Karpas-422 (cell line): ENCODE data around the gene ALDH2. TPM values are rescaled to one million over a fixed set of nuclear protein-coding genes. Genes with fewer than 3 reads are reported as not detected.
"Not testable (repeated sequence)": the region's sequence is repeated elsewhere in the genome, so short reads cannot be mapped to it uniquely, and the experiment has no call there.

Experiments used
- DNase-seq: peaks from one replicate; pipeline ENCODE4 v3.0.0-alpha.2; 2015
- H2AFZ ChIP-seq: fragments of 200-600 bp; sonication (generic); 2 replicates; pipeline ENCODE4 v1.6.1; 2014; ENCODE audit warnings: antibody characterized with exemption, low read length, mixed read lengths
- H3K27ac ChIP-seq: fragments of 200-600 bp; sonication (generic); 2 replicates; pipeline ENCODE4 v1.5.1; 2014; ENCODE audit warnings: mild to moderate bottlenecking, low read length, moderate library complexity
- H3K27me3 ChIP-seq: fragments of 200-600 bp; sonication (generic); 2 replicates; pipeline ENCODE4 v1.6.1; 2014; ENCODE audit warnings: low read length, mixed read lengths
- H3K36me3 ChIP-seq: fragments of 200-600 bp; sonication (generic); 2 replicates; pipeline ENCODE4 v1.6.1; 2014; ENCODE audit warnings: low read length, mixed read lengths; ENCODE audit not compliant: insufficient read depth
- H3K4me1 ChIP-seq: fragments of 200-600 bp; sonication (generic); 2 replicates; pipeline ENCODE4 v1.6.1; 2014; ENCODE audit warnings: mild to moderate bottlenecking, low read length, mixed read lengths
- H3K4me2 ChIP-seq: fragments of 200-600 bp; sonication (generic); 2 replicates; pipeline ENCODE4 v1.6.1; 2014; ENCODE audit warnings: low read length, low read depth, mild to moderate bottlenecking; ENCODE audit not compliant: poor library complexity, severe bottlenecking
- H3K4me3 ChIP-seq: fragments of 200-600 bp; sonication (generic); 2 replicates; pipeline ENCODE4 v1.5.1; 2014; ENCODE audit warnings: mild to moderate bottlenecking, antibody characterized with exemption, low read length, mixed read lengths
- H3K79me2 ChIP-seq: fragments of 200-600 bp; sonication (generic); 2 replicates; pipeline ENCODE4 v1.6.1; 2014; ENCODE audit warnings: mild to moderate bottlenecking, low read length, mixed read lengths
- H3K9ac ChIP-seq: fragments of 200-600 bp; sonication (generic); 2 replicates; pipeline ENCODE4 v1.6.0; 2014; ENCODE audit warnings: low read length
- H3K9me2 ChIP-seq: fragments of 200-600 bp; sonication (generic), shearing (Covaris generic); replicated peaks from 2 replicates; pipeline ENCODE4 v1.6.0; 2014; ENCODE audit warnings: mild to moderate bottlenecking, low read length, moderate library complexity; ENCODE audit not compliant: insufficient read depth
- H3K9me3 ChIP-seq: fragments of 300-700, 200-600 bp; sonication (generic); 2 replicates; pipeline ENCODE4 v1.6.1; 2014; ENCODE audit warnings: low read length, mixed read lengths
- H4K20me1 ChIP-seq: fragments of 200-600 bp; sonication (generic); 2 replicates; pipeline ENCODE4 v1.6.1; 2014; ENCODE audit warnings: mild to moderate bottlenecking, antibody characterized with exemption, low read length, low read depth; ENCODE audit not compliant: insufficient read depth
- total RNA-seq: library from RNA; depleted of rRNA; stranded (reverse); fragments of >200 nt; shearing (Covaris generic); gene quantifications from 2 replicates; pipeline ENCODE4 v1.2.3, GENCODE V29; 2014; ENCODE audit warnings: low replicate concordance

The ALDH2 gene
- total RNA-seq, 1 experiment from 2014 or later = 69.0 TPM

DNA sequence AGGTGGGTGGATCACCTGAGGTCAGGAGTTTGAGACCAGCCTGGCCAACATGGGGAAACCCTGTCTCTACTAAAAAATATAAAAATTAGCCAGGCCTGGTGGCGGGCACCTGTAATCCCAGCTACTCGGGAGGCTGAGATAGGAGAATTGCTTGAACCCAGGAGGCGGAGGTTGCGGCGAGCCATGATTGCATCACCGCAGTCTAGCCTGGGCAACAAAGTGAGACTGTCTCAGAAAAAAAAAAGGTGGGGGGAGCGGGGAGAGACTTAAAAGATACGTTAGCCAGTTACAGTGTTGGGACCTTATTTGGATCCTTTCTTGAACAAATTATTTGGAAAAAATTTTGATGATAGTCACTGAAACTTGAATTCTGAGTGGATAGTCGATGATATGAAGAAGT lies 27.2 kb upstream of the ALDH2 start:
- H3K9ac ChIP-seq, H3K9me2 ChIP-seq, H3K27ac ChIP-seq, H3K9me3 ChIP-seq, H3K4me1 ChIP-seq, DNase-seq, H3K36me3 ChIP-seq, H3K27me3 ChIP-seq, H3K4me2 ChIP-seq, H3K4me3 ChIP-seq, H2AFZ ChIP-seq, H4K20me1 ChIP-seq, H3K79me2 ChIP-seq: not testable (repeated sequence)

DNA sequence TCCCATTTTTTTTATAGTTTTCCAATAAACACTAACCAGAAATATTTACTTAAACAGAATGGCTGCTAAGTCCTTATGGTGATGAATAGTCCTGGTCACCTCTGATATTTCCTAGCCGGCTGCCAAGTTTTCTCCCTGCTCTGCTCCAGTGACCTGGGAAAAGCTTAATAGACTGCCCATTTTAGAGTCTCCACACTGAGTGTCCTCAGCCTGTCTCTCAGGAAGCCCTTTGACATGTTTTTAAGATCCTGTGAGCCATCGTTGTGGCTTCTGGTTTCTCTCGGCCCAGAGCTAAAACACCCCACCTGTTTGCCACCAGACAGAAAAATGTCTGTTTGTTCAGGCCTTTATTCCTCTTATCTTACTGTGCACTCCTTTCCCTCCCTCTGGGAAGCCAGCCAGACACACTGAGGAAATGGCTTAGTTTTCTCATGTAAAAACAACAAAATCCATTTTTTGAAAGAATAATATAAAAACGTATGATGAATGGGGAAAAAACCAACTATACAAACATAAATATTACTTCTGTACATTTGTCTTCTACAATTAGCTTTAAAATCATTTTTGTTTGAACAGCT lies 25.4 kb upstream of the ALDH2 start:
- no peaks in the 10 kb centered on the region for H3K27me3 ChIP-seq
- H3K4me2 ChIP-seq = no peak overlapping the region
- no peak overlapping the region for H3K4me3 ChIP-seq
- no peaks in the 10 kb centered on the region for H3K9me2 ChIP-seq
- H3K27ac ChIP-seq = no peak overlapping the region
- no peaks in the 10 kb centered on the region for H3K79me2 ChIP-seq
- H3K4me1 ChIP-seq = peaks cover 13% of the 10 kb centered on the region
- H4K20me1 ChIP-seq = no peaks in the 10 kb centered on the region
- no peaks in the 10 kb centered on the region for H3K9me3 ChIP-seq
- no peaks in the 10 kb centered on the region for H3K36me3 ChIP-seq
- no peak overlapping the region for H2AFZ ChIP-seq
- H3K9ac ChIP-seq = no peak overlapping the region
- DNase-seq = no peak

DNA sequence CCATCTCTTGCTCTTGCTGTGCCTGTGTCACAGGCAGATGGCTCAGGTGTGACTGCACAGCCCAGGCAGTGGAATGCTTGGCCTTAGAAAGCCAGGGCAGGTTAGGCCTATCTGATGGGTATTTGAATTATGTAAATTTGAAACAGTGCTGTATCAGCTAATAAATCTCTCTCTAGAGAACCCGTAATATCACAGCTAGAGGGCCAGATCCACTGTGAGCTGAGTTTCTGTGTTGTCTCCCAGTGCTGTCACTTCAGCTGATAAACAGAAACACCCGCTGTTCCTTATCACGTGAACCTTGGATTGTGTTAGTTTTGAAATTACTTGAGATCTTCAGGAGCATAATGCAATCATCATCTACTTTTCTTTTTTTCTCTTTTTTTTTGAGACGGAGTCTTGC lies 21.5 kb upstream of the ALDH2 start:
- Histone ChIP-seq H3K9me3 (no peaks in the 10 kb centered on the region), H3K9ac (no peak overlapping the region), H3K79me2 (no peaks in the 10 kb centered on the region), H3K9me2 (no peaks in the 10 kb centered on the region), H3K27ac (no peak overlapping the region), H2AFZ (no peak overlapping the region), H3K4me1 (peaks cover 8% of the 10 kb centered on the region), H4K20me1 (no peaks in the 10 kb centered on the region), H3K36me3 (no peaks in the 10 kb centered on the region; the same call in 1 of the 2 replicates), H3K4me3 (no peak overlapping the region), H3K27me3 (no peaks in the 10 kb centered on the region), H3K4me2 (no peak overlapping the region)
- peak; percentile 57 for DNase-seq

DNA sequence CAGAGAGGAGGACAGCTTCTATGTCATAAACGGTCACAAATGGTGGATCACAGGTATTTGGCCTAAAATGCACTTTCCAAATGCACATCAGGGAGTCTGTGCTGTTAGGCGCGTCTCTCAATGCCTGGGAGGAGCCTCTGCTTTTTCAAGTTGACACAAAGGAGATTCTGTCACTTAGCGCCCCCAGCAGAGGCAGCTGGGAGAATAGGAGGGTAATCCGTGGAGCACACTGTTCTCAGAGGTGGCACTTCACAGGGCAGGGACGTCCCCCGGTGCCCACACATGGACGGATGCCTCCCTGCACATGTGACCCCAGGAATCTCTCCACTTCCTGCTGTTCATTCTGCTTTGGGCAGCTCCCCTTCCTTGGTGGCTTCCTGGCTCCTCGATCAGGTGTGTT lies 19.4 kb upstream of the ALDH2 start:
- Histone ChIP-seq H3K9me2 (no peaks in the 10 kb centered on the region), H3K36me3 (no peaks in the 10 kb centered on the region; the same call in 1 of the 2 replicates), H3K9ac (no peak overlapping the region), H3K9me3 (no peaks in the 10 kb centered on the region), H2AFZ (no peak overlapping the region), H3K27me3 (no peaks in the 10 kb centered on the region), H3K79me2 (no peaks in the 10 kb centered on the region), H3K4me1 (peaks cover 8% of the 10 kb centered on the region), H3K4me2 (no peak overlapping the region), H3K27ac (no peak overlapping the region), H3K4me3 (no peak overlapping the region), H4K20me1 (no peaks in the 10 kb centered on the region)
- DNase-seq = no peak

DNA sequence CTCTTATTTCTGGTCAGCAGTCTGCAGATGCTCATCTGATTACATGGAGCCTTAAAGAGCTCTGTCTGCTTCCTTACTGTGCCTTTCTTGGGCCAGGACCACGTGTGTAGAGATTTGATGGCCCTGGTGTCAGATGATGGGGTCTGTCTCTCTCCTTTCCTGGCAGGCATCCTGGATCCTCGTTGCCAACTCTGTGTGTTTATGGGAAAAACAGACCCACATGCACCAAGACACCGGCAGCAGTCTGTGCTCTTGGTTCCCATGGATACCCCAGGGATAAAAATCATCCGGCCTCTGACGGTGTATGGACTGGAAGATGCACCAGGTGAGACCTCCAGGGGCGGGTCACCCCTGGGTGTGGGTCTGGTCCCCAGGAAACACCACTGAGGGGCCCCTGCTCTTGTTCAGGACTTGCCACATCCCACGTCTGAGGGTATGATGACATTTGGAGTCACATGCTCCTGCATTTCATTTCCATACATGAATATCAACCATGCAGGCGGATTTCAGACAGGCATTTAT lies 18.5 kb upstream of the ALDH2 start:
- no peaks in the 10 kb centered on the region for H3K9me3 ChIP-seq
- no peaks in the 10 kb centered on the region for H3K27me3 ChIP-seq
- no peak overlapping the region for H3K27ac ChIP-seq
- H3K4me1 ChIP-seq = peaks cover 8% of the 10 kb centered on the region
- no peak overlapping the region for H3K4me3 ChIP-seq
- H4K20me1 ChIP-seq = no peaks in the 10 kb centered on the region
- H3K9me2 ChIP-seq = no peaks in the 10 kb centered on the region
- DNase-seq = no peak
- H2AFZ ChIP-seq = no peak overlapping the region
- no peaks in the 10 kb centered on the region for H3K79me2 ChIP-seq
- no peak overlapping the region for H3K4me2 ChIP-seq
- H3K36me3 ChIP-seq = no peaks in the 10 kb centered on the region; the same call in 1 of the 2 replicates
- H3K9ac ChIP-seq = no peak overlapping the region

DNA sequence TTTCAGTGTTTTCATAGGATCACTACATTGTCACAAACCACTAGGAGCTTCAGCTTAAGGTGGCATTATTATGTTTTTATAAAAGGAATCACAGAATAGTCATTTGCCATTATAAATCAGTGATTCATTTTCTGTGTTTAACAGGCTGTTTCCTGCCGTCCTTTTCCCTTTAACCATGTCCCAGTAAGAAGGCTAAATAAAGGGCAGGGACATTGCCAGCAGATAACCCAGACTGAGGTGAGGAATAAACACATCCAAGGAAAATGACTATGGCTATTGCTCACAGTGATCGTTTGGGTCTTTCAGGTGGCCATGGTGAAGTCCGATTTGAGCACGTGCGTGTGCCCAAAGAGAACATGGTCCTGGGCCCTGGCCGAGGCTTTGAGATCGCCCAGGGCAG lies 17.9 kb upstream of the ALDH2 start:
- Histone ChIP-seq H2AFZ (no peak overlapping the region), H3K9ac (no peak overlapping the region), H3K27ac (no peak overlapping the region), H3K4me2 (no peak overlapping the region), H3K27me3 (no peaks in the 10 kb centered on the region), H3K4me1 (peaks cover 8% of the 10 kb centered on the region), H3K36me3 (no peaks in the 10 kb centered on the region; the same call in 1 of the 2 replicates), H3K79me2 (no peaks in the 10 kb centered on the region), H4K20me1 (no peaks in the 10 kb centered on the region), H3K9me3 (no peaks in the 10 kb centered on the region), H3K4me3 (no peak overlapping the region), H3K9me2 (no peaks in the 10 kb centered on the region)
- no peak for DNase-seq

DNA sequence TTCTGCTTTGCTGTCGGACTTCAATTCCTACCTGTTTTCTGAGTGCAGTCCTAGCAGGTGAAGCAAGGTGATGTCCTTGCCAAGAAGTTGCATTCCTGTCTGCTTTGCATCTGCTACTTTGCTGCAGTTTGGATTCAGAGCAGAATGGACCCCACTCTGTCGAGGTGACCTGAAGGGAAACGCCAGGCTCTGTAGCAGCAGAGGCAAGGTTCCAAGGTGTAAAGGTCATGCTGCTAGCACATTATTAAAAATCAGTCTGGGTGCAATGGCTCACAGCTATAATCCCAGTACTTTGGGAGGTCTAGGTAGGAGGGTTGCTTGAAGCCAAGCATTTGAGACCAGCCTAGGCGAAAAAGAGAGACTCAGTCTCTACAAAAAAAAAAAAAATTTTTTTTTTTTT lies 17.3 kb upstream of the ALDH2 start:
- no peaks in the 10 kb centered on the region for H3K79me2 ChIP-seq
- H3K9me2 ChIP-seq = no peaks in the 10 kb centered on the region
- no peak overlapping the region for H3K27ac ChIP-seq
- H3K27me3 ChIP-seq = no peaks in the 10 kb centered on the region
- H3K4me2 ChIP-seq = no peak overlapping the region
- H3K9me3 ChIP-seq = no peaks in the 10 kb centered on the region
- peaks cover 8% of the 10 kb centered on the region for H3K4me1 ChIP-seq
- no peak overlapping the region for H2AFZ ChIP-seq
- no peak overlapping the region for H3K9ac ChIP-seq
- no peaks in the 10 kb centered on the region for H4K20me1 ChIP-seq
- H3K36me3 ChIP-seq = no peaks in the 10 kb centered on the region; the same call in 1 of the 2 replicates
- H3K4me3 ChIP-seq = no peak overlapping the region
- DNase-seq = no peak

DNA sequence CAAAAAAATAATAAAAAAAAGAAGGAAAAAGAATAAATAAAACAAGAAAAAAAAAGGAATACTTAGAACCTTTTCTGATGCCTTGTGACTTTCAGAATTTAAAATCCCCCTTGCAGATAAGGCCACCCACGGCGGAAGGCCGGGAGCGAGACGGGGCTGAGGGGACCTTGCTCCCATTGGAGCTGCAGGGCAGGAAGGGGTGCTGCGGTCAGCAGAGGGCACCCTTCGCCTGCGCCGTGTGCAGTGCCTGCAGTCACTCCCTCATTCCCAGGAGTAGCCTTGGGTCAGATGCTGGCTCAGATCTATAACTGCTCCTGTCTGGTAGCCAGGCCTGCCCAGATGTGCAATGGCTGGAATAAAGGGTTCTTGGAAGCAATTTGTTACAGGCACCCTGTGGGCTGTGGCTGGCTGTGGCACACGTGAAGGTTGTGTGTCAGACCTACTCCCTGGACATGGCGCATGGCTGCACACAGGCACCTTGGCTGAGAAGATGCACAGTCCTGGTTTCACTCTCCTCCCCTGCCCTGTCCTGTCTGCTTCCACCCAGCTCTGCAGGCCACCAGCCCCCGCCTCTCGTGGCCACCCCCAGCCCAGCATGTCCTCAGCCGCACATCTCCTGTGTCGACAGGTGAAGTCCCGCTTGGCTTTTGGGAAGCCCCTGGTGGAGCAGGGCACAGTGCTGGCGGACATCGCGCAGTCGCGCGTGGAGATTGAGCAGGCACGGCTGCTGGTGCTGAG lies 13.4 kb upstream of the ALDH2 start:
- peak; percentile 65 for DNase-seq
- Histone ChIP-seq H2AFZ (no peak overlapping the region), H3K4me3 (no peak overlapping the region), H3K27ac (no peak overlapping the region), H3K9me2 (no peaks in the 10 kb centered on the region), H3K9ac (no peak overlapping the region), H3K9me3 (no peaks in the 10 kb centered on the region), H3K4me1 (peaks cover 18% of the 10 kb centered on the region), H3K27me3 (no peaks in the 10 kb centered on the region), H4K20me1 (no peaks in the 10 kb centered on the region), H3K4me2 (no peak overlapping the region), H3K79me2 (no peaks in the 10 kb centered on the region), H3K36me3 (no peaks in the 10 kb centered on the region; the same call in 1 of the 2 replicates)
